Neural progenitor cell (in vitro differentiated cells): Measurements from ENCODE around the gene CYTH1. TPM values are rescaled to one million over a fixed set of nuclear protein-coding genes. Genes with fewer than 3 reads are reported as not detected.

Experiments used
- DNase-seq: peaks from one replicate; pipeline ENCODE4 v3.0.0-alpha.2; 2016; ENCODE audit warnings: low spot score
- H2AFZ ChIP-seq: fragments of 200-600 bp; sonication (generic); replicated peaks from 2 replicates; pipeline ENCODE4 v1.6.1; 2016; ENCODE audit warnings: antibody characterized with exemption
- H3F3A ChIP-seq: fragments of 200-600 bp; sonication (generic); 2 replicates; pipeline ENCODE4 v1.6.1; 2016; ENCODE audit warnings: antibody characterized with exemption, low read depth
- H3K27ac ChIP-seq: fragments of 200-600 bp; sonication (generic); 2 replicates; pipeline ENCODE4 v1.5.1; 2016; ENCODE audit warnings: mild to moderate bottlenecking
- H3K27me3 ChIP-seq: fragments of 200-600 bp; sonication (generic); 2 replicates; pipeline ENCODE4 v1.6.1; 2016; ENCODE audit warnings: mild to moderate bottlenecking, moderate library complexity
- H3K36me3 ChIP-seq: fragments of 200-600 bp; sonication (generic); 2 replicates; pipeline ENCODE4 v1.5.1; 2016
- H3K4me1 ChIP-seq: fragments of 200-600 bp; sonication (generic); 2 replicates; pipeline ENCODE4 v1.6.1; 2016; ENCODE audit warnings: mixed run types
- H3K4me2 ChIP-seq: fragments of 200-600 bp; sonication (generic); 2 replicates; pipeline ENCODE4 v1.6.1; 2016
- H3K4me3 ChIP-seq: fragments of 200-600 bp; sonication (generic); 2 replicates; pipeline ENCODE4 v1.5.1; 2016
- H3K79me2 ChIP-seq: fragments of 200-600 bp; sonication (generic); 2 replicates; pipeline ENCODE4 v1.6.1; 2016; ENCODE audit warnings: low read depth
- H3K9ac ChIP-seq: fragments of 200-600 bp; sonication (generic); 2 replicates; pipeline ENCODE4 v1.6.1; 2016
- H3K9me3 ChIP-seq: fragments of 200-600 bp; sonication (generic); 2 replicates; pipeline ENCODE4 v1.5.1; 2016; ENCODE audit warnings: low read depth
- H4K20me1 ChIP-seq: fragments of 200-600 bp; sonication (generic); 2 replicates; pipeline ENCODE4 v1.6.1; 2016; ENCODE audit warnings: low read depth
- H3K27ac Mint-ChIP-seq: 3 replicates; pipeline ENCODE4 v1.8.0; 2021; ENCODE audit warnings: mixed read lengths
- H3K27me3 Mint-ChIP-seq: 2 replicates; pipeline ENCODE4 v1.8.0; 2022; ENCODE audit warnings: low read depth, mild to moderate bottlenecking, inconsistent platforms, moderate library complexity, mixed read lengths; ENCODE audit not compliant: insufficient read depth
- H3K36me3 Mint-ChIP-seq: 3 replicates; pipeline ENCODE4 v1.8.0; 2021; ENCODE audit warnings: mixed read lengths
- H3K4me1 Mint-ChIP-seq: 3 replicates; pipeline ENCODE4 v1.8.0; 2021; ENCODE audit warnings: mixed read lengths
- H3K4me3 Mint-ChIP-seq: 3 replicates; pipeline ENCODE4 v1.8.0; 2021; ENCODE audit warnings: mild to moderate bottlenecking, moderate library complexity, mixed read lengths
- H3K9me3 Mint-ChIP-seq: 3 replicates; pipeline ENCODE4 v1.8.0; 2020; ENCODE audit warnings: mixed read lengths
- EZH2 ChIP-seq: fragments of 200-600 bp; sonication (generic); IDR thresholded peaks from 2 replicates; pipeline ENCODE4 v1.6.1; 2017; ENCODE audit warnings: antibody characterized with exemption, mild to moderate bottlenecking, moderate library complexity
- EZH2phosphoT487 ChIP-seq: fragments of 200-600 bp; sonication (generic); IDR thresholded peaks from 2 replicates; pipeline ENCODE4 v1.6.1; 2017; ENCODE audit warnings: antibody characterized with exemption
- total RNA-seq: library from RNA; depleted of rRNA; stranded (reverse); fragments of >200 nt; gene quantifications from 2 replicates; pipeline ENCODE4 v1.2.3, GENCODE V29; 2015; ENCODE audit warnings: low replicate concordance
- TF ChIP-seq, protein P1 (sequence below): fragments of 200-600 bp; sonication (generic); IDR thresholded peaks from 2 replicates; pipeline ENCODE4 v1.5.1; 2017; ENCODE audit warnings: antibody characterized with exemption, mild to moderate bottlenecking

Gene CYTH1
- total RNA-seq, 1 donor from 2014 or later: 14.8 TPM

DNA sequence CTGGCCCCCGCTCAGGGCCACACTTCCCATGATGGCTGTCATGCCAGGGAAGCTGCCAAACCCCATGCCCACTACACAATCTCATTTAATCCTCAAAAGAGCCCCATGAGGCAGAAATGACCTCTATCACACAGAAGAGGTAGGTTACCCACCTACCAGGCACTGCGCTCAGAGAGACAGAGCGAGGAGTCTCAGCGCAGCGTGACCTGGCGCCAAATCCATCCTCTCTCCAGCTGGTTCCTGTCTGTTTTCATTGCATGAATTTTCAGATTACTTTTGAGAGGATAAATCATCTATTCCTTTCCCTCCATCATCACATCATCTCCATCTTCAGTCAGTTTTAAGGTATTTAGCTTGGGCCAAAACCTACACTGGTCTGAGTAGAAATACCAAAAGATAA, 103.4 kb downstream of the CYTH1 start:
- Mint-ChIP-seq H3K27ac (no peak overlapping the region), H3K4me3 (no peak overlapping the region), H3K9me3 (no peaks in the 10 kb centered on the region), H3K27me3 (peaks cover 1% of the 10 kb centered on the region), H3K36me3 (peaks cover 13% of the 10 kb centered on the region), H3K4me1 (no peaks in the 10 kb centered on the region)
- Histone ChIP-seq H3K4me3 (no peak overlapping the region), H3K9me3 (no peaks in the 10 kb centered on the region), H2AFZ (no peak overlapping the region), H3K27me3 (no peaks in the 10 kb centered on the region), H3K79me2 (no peaks in the 10 kb centered on the region), H3K36me3 (no peaks in the 10 kb centered on the region), H4K20me1 (no peaks in the 10 kb centered on the region), H3K27ac (no peak overlapping the region), H3F3A (no peaks in the 10 kb centered on the region), H3K4me1 (peaks cover 6% of the 10 kb centered on the region), H3K4me2 (no peak overlapping the region), H3K9ac (no peak overlapping the region)
- DNase-seq: no peak
- TF ChIP-seq EZH2: no peak
- TF ChIP-seq EZH2phosphoT487: no peak
- TF ChIP-seq, protein P1, sequence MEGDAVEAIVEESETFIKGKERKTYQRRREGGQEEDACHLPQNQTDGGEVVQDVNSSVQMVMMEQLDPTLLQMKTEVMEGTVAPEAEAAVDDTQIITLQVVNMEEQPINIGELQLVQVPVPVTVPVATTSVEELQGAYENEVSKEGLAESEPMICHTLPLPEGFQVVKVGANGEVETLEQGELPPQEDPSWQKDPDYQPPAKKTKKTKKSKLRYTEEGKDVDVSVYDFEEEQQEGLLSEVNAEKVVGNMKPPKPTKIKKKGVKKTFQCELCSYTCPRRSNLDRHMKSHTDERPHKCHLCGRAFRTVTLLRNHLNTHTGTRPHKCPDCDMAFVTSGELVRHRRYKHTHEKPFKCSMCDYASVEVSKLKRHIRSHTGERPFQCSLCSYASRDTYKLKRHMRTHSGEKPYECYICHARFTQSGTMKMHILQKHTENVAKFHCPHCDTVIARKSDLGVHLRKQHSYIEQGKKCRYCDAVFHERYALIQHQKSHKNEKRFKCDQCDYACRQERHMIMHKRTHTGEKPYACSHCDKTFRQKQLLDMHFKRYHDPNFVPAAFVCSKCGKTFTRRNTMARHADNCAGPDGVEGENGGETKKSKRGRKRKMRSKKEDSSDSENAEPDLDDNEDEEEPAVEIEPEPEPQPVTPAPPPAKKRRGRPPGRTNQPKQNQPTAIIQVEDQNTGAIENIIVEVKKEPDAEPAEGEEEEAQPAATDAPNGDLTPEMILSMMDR: no peak

DNA sequence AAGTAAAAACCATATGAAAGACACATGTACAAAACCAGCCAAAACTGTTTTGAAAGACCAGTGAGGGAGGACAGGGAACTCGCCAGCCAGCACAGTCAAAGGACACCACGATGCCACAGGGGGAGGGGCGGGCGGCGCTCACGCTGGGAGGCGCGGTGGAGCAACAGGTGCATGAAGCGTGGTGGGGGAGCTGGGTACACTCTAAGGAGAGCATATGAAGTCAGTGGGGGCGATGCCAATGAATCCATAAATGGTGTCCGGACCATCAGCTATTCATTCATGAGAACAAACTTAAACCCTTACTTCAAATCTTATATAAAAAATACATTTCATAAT, 103.9 kb downstream of the CYTH1 start:
- Mint-ChIP-seq H3K27me3 (peaks cover 2% of the 10 kb centered on the region), H3K36me3 (peaks cover 13% of the 10 kb centered on the region), H3K4me1 (no peaks in the 10 kb centered on the region), H3K27ac (no peak overlapping the region), H3K4me3 (no peak overlapping the region), H3K9me3 (no peaks in the 10 kb centered on the region)
- Histone ChIP-seq H3K9me3 (no peaks in the 10 kb centered on the region), H3K27me3 (no peaks in the 10 kb centered on the region), H3K79me2 (no peaks in the 10 kb centered on the region), H3F3A (no peaks in the 10 kb centered on the region), H3K4me3 (no peak overlapping the region), H3K4me1 (peaks cover 6% of the 10 kb centered on the region), H4K20me1 (no peaks in the 10 kb centered on the region), H3K9ac (no peak overlapping the region), H3K27ac (no peak overlapping the region), H3K4me2 (no peak overlapping the region), H2AFZ (no peak overlapping the region), H3K36me3 (no peaks in the 10 kb centered on the region)
- TF ChIP-seq EZH2: no peak
- TF ChIP-seq, protein P1: no peak
- no peak for TF ChIP-seq EZH2phosphoT487
- no peak for DNase-seq

DNA sequence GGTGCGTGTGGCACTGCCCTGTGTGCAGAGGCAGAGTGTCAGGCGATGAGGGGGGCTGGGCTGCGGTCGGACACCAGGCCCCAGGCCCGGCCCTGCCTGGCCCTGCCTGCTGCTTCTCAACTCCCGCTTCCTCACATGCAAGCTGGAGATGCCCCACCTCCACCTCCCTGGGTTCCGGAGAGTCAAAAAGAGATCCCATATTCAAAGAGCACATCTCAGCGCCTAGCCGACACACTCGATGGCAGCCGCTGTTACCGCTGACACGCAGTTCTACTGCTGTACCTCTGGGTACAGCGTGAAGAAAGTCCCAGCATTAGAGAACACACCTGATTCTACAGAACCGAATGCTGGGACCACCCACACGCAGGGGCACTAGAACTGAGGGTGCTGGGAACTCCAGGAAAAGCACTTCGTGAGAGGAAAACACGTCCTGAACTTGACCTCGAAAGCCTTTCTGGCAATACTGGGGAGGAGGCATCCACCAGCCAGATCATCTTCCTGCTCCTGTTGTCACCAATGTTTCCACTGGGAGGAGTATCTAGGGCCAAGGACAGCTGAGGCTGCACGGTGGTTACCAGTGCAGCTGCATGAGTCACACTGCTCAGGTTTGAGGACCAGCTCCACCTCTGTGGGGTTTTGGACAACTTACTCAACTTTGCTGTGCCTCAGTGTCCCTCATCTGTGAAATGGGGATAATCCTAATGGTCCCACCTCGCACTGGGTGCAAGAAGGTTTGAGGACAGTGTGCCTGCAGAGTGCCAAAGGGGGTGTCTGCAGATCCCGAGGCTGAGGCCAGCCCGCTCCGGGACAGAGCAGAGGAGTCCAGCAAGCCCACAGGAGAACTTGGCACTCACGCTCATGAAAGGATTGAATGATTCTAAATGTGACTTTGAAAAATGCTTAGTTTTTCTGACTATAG, 104.5 kb downstream of the CYTH1 start:
- Histone ChIP-seq H3K79me2 (no peaks in the 10 kb centered on the region), H3K4me3 (no peak overlapping the region), H3F3A (no peaks in the 10 kb centered on the region), H3K4me2 (no peak overlapping the region), H3K27me3 (no peaks in the 10 kb centered on the region), H4K20me1 (no peaks in the 10 kb centered on the region), H3K27ac (no peak overlapping the region), H3K9me3 (no peaks in the 10 kb centered on the region), H3K36me3 (no peaks in the 10 kb centered on the region), H2AFZ (no peak overlapping the region), H3K9ac (no peak overlapping the region), H3K4me1 (peaks cover 6% of the 10 kb centered on the region)
- no peak overlapping the region for H3K27ac Mint-ChIP-seq
- peaks cover 2% of the 10 kb centered on the region for H3K27me3 Mint-ChIP-seq
- no peaks in the 10 kb centered on the region for H3K9me3 Mint-ChIP-seq
- DNase-seq: no peak
- no peak overlapping the region for H3K4me3 Mint-ChIP-seq
- peaks cover 13% of the 10 kb centered on the region for H3K36me3 Mint-ChIP-seq
- no peaks in the 10 kb centered on the region for H3K4me1 Mint-ChIP-seq
- no peak for TF ChIP-seq EZH2
- TF ChIP-seq EZH2phosphoT487: no peak
- TF ChIP-seq, protein P1: no peak
